ENCODE measurements around the gene ZNF423. TPM values are rescaled to one million over a fixed set of nuclear protein-coding genes. Genes with fewer than 3 reads are reported as not detected.
"Not testable (repeated sequence)": the region's sequence is repeated elsewhere in the genome, so short reads cannot be mapped to it uniquely, and the experiment has no call there.

Gene ZNF423
- 4.8 and 5.4 TPM in 2 replicates for polyA plus RNA-seq (2014; cell fraction: cytosol; rRNA removed)
- 1.7 and 2.6 TPM in 2 replicates for polyA plus RNA-seq (2014; cell fraction: nucleus; rRNA removed)

DNA sequence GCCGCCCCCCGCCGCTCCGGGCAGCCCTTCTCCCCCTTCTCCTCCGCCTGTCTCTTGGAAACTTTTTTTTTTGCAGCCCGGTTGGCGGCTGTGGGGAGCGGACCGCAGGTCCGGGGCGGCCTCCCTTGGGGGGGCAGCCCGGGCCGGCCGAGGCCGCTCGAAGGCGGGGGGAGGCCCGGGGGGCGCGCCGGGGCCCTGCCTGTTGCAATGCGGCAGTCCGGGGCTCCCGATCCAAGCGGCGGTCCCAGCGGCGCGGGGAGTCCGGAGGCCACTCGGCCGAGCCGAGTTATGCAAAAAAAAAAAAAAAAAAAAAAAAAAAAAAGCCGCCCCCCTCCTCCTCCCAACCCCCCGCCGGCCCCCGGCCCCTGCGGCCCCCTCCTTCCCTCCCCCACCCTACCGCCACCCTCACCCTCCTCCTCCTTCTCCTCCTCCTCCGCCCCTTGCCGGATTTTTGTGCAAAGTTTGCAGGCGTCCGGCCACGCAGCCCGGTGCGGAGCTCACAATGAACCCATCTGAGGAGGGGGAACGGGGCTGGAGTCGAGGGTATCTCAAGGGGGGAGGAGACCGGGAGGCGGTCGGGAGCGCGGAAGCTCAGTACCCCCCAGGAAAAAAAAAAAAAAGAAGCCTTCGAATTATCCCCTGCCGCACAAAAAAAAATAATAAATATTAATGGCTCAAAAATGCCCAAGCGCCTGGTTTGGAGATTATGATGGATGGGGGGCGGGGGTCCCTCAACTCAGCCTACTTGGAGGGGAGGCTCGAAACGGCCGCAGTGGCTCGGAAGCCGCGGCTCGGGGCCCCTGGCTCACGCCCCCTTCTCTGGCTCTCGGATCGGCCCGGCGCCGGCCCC, at the start of gene ZNF423:
TSS of gene ZNF423 (minus strand) at position 291 of the 850 bp plus-strand sequence. CDS start 338 bp downstream, outside the sequence.
- no peak for DNase-seq (ENCODE audit: low spot score)

DNA sequence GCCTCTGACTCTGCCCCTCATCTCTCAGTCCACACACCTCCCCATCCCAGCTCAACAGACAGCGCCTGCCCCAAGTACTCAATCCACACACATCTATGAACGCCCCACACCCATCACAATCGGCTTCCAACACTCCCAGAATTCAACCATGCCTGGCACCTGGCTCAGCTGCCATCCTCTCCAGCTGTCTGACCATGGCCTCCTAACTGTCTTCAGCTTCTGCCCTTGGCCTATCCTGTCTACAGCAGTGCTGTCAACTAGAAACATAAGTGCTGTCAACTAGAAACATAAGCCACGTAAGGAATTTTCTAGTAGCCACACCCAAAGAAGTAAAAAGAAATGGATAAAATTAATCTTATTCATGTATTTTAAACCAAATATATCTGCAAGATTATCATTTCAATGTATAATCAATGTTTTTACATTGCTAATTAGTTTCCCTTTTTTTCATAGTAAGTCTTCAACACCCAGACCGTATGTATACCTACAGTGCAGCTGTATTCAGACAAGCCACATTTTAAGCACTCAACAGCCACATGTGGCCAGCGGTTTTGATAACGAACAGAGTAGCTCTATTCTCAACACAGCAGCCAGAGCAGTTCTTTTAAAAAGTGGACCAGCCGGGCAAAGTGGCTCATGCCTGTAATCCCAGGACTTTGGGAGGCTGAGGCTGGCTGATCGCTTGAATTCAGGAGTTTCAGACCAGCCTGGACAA, 48.6 kb upstream of the ZNF423 start:
- DNase-seq (ENCODE audit: low spot score) = no peak

DNA sequence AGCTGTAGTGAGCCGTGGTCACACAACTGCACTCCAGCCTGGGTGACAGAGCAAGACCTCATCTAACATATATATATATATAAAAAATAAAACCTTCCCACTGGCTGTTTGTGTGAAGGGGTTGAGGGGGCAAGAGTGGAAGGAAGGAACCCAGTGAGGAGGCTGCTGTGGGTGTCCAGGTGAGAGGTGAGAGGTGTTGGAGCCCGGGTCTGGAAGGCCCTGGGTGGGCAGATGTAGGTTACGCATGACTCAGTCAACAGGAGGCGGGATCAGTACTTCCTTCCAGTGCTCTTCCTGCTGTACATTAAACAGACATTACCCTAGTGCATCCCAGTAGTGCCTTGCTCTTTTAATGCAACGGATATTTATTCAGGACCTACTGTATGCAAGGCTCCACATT, 47.0 kb upstream of the ZNF423 start:
- DNase-seq (ENCODE audit: low spot score) = no peak

DNA sequence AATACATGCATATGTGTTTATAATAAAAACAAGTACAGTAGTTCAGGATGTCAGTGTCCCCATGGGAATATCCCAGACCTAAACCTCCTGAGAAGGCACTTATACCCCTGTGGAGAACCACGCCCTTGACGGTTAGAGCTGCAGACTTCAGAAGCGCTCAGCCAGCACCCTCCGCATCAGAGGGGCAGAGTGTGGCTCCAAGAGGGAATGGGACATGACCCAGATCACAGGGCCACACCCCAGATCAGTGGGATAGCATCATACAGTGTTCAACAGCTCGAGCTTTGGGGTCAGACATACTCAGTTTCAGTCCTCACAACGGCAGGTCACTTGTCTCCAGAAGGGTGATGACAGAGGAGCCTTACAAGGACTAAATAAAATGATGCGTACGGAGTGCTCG, 45.8 kb upstream of the ZNF423 start:
- DNase-seq (ENCODE audit: low spot score) = no peak

DNA sequence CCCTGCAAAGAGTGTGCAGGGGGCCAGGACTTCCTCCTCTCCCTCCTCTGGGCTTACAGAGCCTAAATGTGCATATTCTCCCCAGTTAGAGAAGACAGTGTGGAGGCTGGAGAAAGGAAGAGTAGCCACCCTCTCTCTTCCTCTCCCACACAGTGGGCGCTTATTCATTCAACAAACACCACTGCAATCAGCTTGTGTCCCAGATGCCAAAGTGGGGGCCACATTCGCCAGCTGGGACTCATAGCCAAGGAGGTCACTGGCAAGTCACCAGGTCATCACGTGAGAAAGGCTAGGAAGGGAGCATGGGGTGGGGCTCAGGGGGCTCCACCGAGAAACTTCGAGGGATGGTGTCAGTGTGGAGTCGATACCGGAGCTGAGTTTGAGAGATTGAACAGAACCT, 45.0 kb upstream of the ZNF423 start:
- no peak for DNase-seq (ENCODE audit: low spot score)

DNA sequence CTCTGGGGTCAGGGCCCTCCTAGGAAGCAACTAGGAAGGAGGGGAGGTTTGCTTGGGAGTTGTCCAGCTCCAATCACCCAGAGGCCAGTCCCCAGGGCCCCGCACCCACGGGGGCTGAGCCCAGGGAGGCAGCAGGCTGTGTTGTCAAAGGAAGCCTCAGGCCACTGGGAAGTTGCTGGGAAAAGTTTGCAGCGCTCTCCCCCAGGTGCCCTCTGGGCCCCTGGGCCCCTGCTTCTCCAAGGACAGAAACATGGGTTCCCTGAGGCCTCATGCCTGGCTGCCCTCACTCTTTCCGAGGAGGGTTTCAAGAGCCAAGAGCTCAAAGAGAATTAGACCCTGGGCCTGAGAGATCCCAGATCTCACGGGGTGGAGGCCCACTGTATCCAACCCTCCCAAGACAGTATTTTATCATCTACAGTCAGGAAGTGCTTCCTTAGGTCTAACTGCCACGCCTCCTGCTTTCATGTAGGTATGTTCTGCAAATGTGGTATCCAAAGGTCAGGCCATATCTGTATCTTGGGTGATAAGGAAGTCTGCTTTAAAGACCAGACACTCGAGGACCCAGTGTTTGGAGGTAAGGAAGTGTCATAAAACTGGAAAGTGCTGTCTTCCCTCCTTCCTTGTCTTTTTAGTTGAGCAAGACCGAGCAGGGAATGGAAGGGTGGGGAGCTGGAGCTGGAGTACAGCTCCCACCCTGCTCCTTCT, 44.2 kb upstream of the ZNF423 start:
- no peak for DNase-seq (ENCODE audit: low spot score)

DNA sequence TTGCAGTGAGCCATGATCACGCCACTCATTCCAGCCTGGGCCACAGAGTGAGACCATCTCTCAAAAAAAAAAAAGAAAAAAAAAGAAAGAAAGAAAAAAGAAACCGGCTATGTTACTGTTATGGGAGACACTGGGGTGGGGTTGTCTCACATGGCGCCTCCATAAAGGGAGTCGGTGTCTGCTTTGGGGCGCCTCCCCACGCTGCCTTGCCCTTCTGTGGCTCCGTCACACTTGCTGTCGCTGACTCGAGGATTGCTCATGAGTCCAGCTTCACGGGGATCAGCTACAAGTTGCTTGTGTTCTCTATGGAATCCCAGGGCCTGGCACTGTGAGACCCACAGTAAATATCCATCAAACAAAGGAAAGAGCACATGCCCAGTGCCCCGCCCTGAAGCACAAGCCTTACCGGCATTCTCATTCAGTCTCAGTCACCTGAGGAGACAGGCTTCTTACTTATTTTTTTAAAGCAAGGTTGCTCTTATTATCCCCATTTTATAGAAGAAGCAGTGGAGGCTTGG, 40.6 kb upstream of the ZNF423 start:
- DNase-seq (ENCODE audit: low spot score) = no peak

DNA sequence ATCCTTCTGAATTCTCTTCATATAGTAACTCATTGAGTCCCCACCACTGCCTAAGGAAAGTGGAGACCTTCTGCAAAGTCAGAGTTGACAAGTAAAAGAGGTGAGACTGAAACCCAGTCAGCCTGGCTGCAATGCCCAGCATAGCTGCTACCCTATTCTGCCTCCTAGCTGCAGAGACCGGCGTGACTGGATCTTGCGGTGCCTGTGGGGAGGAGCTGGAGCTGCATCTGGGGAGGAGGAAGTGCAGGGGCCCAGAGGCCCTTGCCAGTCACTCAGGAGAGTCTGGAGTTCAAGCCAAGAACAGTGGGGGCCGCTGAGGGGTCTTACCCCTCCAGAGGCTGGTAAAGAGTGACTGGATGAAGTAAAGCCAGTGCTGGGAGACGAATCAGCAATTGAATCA, 35.0 kb upstream of the ZNF423 start:
- DNase-seq (ENCODE audit: low spot score) = no peak

DNA sequence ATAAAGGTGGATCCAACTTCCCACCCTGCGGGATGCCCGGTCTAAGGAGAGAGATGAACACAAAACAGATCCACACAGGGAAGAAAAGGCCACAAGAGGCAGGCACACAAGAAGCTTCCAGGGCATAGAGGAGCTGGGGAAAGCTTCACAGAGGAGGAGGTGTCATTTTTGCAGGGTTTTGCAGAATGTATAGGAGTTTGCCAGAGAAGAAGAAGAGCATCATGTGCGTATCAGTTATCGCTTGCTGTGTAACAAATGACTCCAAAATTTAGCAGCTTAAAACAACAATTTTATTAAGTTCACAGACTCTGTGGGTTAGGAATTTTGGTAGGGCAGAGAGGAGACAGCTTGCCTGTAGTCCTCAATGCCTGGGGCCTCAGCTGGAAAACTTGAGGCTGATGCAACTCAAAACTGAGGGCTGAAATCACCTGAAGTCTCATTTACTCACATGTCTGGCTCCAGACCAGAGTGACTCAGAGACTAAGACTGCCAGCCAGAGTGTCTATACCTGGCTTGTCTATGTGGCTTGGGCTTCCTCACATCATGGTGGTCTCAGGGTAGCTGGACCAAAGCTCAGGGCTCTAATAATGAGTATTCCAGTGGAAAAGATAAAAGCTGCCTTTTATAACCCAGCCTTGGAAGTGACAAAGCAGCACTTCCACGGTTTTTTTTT, 33.9 kb upstream of the ZNF423 start:
- DNase-seq (ENCODE audit: low spot score) = no peak

DNA sequence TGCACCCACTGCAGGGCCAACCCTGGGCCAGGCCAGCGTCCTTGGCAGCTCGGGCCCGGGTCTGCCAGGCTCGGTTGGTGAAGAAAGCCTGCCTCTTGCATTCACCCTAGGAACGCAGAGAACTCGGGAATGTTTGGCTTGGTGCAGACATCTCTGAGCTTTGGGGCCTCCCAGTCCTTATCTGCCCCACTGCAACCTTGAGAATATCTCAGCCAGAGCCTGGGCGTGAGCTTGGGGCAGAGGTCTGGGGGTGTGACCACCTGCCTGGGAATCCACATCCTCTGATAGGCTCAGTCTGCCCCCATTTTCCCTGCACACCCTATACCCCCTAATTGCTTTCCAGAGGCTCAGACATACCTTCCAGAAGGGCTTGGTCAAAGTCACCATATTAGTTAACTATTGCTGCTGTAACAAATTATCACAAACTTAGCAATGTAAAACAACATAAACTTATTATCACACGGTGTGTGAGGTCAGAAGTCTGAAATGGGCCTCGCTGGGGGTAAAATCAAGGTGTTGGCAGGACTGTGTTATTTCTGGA, 30.7 kb upstream of the ZNF423 start:
- no peak for DNase-seq (ENCODE audit: low spot score)

DNA sequence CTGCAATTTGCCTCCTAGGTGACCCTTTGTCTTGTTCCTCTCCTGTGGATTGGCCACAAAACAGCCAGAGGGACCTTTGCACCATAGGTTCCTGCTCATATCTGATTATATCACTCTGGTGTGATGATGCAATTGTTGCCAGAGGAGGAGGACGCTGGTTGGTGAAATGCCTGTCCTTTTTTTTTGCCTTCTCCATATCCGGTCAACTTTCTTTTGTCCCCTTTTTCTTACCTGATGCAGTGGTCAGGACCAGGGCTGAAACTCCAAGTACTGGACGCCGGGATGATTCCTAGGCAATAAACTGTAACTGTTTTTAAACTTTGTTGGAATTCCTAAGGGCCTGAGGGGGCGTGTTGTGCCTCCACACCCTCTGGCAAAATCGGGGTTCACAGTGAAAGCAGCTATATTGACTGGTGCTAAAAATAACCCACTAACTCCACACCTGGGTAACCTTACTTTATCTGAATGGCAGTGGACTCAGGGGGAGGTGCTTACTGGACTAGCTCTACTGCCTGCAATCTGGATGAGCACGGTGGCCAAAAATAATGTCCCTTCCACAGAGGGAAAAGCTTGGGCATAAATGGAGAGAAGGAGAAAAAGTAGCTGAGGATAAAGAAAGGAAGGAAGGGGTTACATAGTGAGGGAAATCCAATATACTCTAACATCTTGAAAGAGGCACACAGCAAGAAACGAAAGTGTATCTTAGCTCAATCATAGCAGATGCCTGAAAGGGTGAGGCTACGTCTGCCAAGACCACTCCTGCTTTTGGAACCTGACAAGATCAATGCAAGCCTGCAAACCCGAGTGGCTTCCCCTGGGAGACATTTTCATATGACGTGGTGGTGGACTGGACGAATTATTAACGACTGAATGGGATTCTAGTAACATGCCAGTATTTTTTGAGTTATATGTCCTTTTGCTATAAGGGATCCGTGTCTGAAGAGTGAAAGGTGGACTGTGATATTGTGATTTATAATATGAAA, 28.4 kb upstream of the ZNF423 start:
- DNase-seq (ENCODE audit: low spot score) = peak; percentile 31

DNA sequence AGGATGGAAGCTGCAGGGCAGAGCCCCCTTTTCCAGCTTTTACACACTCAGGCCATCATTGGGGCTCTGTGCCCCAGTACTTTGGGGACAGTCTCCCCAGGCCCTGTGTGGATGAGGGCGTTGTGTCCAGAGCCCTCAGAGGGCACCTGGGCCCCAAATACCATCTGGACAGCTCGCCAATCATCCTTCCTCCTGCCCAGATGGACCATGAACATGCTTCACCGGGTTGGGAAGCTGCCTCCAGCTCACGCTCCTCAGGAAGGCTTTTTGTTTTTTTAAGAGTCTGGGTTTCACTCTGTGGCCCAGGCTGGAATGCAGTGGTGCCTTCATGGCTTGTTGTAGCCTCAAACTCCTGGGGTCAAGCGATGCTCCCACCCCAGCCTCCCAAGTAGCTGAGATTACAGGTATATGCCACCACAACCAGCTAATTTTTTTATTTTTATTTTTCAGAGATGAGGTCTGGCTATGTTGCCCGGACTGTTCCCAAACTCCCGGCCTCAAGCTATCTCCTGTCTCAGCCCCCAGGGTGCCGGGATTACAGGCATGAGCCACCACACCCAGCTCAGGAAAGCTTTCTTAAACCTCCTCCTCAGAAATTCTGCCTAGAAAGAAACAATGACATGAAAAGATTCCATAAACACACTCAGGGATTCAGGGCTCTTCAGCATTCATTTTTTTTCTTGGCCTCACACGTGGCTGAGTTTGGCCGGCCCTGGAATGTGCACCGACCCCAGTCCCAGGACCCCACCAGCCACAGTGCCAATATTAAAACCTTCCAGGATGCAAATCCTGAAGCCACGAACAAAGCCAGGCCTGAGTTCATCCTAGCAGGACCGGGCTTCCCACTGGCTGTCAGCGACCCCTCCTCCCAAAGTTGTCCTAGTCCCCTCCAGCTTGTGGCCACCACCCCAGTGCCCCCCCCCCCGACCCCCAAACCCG, 27.4 kb upstream of the ZNF423 start:
- DNase-seq (ENCODE audit: low spot score) = no peak

DNA sequence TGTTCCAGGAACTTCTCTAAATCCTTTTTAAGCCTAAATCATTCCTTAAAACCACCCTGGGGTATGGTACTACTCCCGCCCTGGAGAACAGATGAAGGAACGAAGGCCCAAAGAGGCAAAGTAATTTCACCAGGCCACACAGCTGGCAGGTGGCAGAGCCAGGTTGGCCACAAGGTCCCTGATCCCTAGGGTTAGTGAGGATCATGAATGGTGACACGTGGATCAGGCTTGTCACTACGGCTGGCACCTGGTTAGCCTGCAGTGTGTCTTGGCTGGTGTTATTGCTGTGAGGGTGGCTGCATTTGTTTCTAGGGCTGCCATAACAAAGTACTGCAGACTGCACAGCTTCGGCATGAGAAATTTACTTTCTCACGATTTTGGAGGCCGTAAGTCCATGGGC, 26.0 kb upstream of the ZNF423 start:
- DNase-seq (ENCODE audit: low spot score) = no peak

DNA sequence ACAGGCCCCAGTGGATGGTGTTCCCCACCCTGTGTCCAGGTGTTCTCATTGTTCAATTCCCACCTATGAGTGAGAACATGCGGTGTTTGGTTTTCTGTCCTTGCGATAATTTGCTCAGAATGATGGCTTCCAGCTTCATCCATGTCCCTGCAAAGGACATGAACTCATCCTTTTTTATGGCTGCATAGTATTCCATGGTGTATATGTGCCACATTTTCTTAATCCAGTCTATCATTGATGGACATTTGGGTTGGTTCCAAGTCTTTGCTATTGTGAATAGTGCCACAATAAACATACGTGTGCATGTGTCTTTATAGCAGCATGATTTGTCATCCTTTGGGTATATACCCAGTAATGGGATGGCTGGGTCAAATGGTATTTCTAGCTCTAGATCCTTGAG, 22.6 kb upstream of the ZNF423 start:
- not testable (repeated sequence) for DNase-seq (ENCODE audit: low spot score)

DNA sequence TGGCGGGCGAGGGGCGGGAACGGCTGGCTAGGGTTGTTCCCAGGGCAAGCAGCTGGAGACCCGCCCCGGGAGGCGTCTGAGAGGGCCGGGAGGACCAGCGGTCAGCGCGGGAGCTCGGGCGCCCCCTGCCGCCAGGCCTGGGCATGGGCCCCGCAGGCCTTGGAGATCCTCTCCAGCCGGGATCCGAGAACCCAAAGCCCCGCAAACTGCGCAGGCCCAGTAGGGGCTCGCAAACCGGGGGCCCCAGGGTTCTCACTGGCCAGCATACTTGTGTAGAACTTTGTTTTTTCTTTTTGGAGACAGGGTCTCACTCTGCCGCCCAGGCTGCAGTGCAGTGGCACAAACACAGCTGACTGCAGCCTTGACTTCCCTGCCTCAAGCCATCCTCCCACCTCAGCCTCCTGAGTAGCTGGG, 20.8 kb upstream of the ZNF423 start:
- peak; percentile 40 for DNase-seq (ENCODE audit: low spot score)

DNA sequence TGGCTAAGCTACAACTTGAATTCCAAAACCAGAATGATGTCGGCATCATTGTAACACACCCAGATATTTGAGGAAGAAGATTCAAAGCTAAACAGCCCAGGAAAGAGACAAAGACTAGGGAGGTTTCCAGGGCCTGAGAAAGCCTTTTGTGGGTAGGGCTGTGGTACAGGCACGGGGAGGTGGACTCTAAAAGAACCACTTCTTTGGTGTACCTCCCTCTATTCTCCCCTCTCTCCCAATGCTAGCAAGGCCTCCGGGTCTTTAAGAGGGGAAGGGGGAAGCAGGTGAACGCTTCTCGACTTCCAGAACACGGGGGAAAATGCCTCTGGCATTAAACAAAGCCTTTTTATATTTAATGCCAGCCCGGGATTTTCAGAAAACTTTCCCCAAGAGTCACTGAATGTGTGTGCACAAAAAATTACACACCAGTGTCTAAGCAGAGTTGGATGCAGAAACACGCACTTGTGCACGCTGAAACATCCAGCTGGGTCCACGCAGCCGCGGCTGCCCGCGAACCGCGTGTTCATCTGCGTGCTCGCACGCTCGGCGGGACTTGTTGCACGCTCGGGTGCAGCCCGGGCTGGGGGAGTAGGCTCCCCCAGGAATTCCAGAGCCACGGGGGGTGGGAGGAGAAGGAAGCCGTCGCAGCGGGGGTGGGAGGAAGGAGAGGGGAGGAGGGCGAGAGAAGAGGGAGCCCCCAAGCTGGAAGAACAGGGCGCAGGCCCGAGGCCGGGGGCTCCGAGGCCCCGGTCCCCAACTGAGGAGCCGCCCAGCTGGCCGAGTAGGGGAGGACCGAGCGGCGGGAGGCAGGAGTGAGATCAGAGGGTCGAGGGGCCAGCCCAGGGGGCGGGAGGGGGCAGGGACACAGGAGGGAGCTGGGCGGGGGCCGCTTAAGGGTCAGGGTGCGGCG, 20.1 kb upstream of the ZNF423 start:
- no peak for DNase-seq (ENCODE audit: low spot score)

DNA sequence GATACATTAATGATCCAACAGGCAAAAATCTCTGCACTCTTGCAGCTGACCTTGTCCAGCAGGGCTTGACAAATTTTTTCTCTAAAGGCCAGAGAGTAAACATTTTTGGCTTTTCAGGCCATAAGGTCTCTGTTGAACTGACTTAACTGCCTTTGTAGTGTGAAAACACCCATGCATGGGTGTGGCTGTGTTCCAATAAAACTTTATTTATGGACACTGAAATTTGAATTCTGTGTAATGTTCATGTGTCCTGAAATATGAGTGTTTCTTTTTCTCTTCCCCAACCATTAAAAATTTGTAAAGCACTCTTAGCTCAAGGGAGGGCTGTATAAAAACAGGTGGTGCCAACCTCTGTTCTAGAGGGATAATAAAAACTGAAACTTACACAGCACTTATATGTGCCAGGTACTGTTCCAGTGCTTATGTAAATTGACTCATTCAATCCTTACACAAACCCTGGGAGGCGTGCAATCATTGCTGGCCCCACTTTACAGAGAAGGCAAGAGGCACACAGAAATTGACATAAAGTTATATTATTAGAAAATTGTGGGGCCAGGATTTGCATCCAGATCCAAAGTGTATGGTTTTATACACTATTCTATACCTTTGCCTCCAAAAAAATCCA, 18.8 kb upstream of the ZNF423 start:
- no peak for DNase-seq (ENCODE audit: low spot score)

All from SK-N-DZ (cell line).